Vagina (tissue), 2 donors: Measurements from ENCODE around the gene CTDSPL.

ENCODE experiments used
- POLR2A ChIP-seq, 2 donors: fragments of 450-650 bp; IDR thresholded peaks; one replicate each; pipeline ENCODE4 v1.6.1; 2017; ENCODE audit warnings: antibody characterized with exemption in 2 of 2, mild to moderate bottlenecking in 2 of 2, moderate library complexity in 2 of 2
- TF ChIP-seq, protein P1 (sequence below), 3 experiments: fragments of 450-650 bp in 2 of 3; fragments of 200-600 bp in 1 of 3; sonication (generic) in 1 of 3; IDR thresholded peaks; one replicate each; pipeline ENCODE4 v1.5.1; 2017 to 2019; ENCODE audit warnings: antibody characterized with exemption in 3 of 3, mild to moderate bottlenecking in 2 of 3, moderate library complexity in 2 of 3

DNA sequence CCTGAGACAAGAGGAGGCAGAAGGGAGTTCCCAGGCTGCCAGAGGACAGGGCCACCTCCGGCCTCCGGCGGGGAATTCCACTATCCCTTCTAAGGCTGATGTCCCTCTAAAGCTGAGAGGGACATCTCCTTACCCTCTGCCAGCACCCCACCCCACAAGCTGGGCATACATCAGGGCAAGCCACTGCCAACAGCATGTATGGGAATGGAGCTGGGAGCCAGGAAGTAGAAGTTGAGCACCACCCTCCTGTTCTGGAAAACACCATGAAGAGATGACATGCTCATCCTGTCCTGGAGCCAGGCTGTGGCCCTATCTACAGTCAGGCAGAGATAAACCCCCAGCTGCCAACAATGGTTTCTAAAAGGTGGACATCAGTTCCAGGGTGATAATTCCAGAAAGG lies 160.6 kb downstream of the CTDSPL start:
- TF ChIP-seq, protein P1, sequence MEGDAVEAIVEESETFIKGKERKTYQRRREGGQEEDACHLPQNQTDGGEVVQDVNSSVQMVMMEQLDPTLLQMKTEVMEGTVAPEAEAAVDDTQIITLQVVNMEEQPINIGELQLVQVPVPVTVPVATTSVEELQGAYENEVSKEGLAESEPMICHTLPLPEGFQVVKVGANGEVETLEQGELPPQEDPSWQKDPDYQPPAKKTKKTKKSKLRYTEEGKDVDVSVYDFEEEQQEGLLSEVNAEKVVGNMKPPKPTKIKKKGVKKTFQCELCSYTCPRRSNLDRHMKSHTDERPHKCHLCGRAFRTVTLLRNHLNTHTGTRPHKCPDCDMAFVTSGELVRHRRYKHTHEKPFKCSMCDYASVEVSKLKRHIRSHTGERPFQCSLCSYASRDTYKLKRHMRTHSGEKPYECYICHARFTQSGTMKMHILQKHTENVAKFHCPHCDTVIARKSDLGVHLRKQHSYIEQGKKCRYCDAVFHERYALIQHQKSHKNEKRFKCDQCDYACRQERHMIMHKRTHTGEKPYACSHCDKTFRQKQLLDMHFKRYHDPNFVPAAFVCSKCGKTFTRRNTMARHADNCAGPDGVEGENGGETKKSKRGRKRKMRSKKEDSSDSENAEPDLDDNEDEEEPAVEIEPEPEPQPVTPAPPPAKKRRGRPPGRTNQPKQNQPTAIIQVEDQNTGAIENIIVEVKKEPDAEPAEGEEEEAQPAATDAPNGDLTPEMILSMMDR (IDR thresholded peaks at IDR 0.05): no peak
- no peak for TF ChIP-seq POLR2A (IDR thresholded peaks at IDR 0.05)
